Mesenchymal stem cell (in vitro differentiated cells and primary cell): Measurements from ENCODE around the gene TCEANC.
A peak's percentile ranks its signal among the peaks of the same experiment; 100 is the strongest.

Experiments
- DNase-seq: peaks from one replicate; pipeline ENCODE4 v3.0.0-alpha.2; 2013
- H2AFZ ChIP-seq: one replicate; pipeline ENCODE4 v1.6.1; 2013; ENCODE audit warnings: low read depth, mild to moderate bottlenecking, control low read depth, inconsistent platforms, low read length, moderate library complexity
- H2AK5ac ChIP-seq: 2 replicates; pipeline ENCODE4 v1.6.1; 2013; ENCODE audit warnings: low read length, moderate library complexity, mild to moderate bottlenecking, inconsistent platforms; ENCODE audit not compliant: severe bottlenecking
- H2BK120ac ChIP-seq: one replicate; pipeline ENCODE4 v1.6.1; 2013; ENCODE audit warnings: low read depth, mild to moderate bottlenecking, inconsistent platforms, low read length, moderate library complexity
- H2BK12ac ChIP-seq, 2 experiments: one replicate each; pipeline ENCODE4 v1.6.1; 2013; ENCODE audit warnings: inconsistent platforms in 2 of 2, low read length in 2 of 2, mild to moderate bottlenecking in 2 of 2, moderate library complexity in 2 of 2, control low read depth in 1 of 2
- H2BK15ac ChIP-seq: one replicate; pipeline ENCODE4 v1.6.1; 2013; ENCODE audit warnings: mild to moderate bottlenecking, low read depth, inconsistent platforms; ENCODE audit not compliant: poor library complexity, severe bottlenecking
- H2BK5ac ChIP-seq: 2 replicates; pipeline ENCODE4 v1.6.1; 2013; ENCODE audit warnings: low read depth, mild to moderate bottlenecking, low read length, control low read depth, inconsistent platforms; ENCODE audit not compliant: poor library complexity, severe bottlenecking
- H3K14ac ChIP-seq, 2 experiments: one replicate each; pipeline ENCODE4 v1.6.1; 2013; ENCODE audit warnings: inconsistent platforms in 2 of 2, low read length in 2 of 2, control low read depth in 1 of 2, mild to moderate bottlenecking in 1 of 2, moderate library complexity in 1 of 2
- H3K18ac ChIP-seq, 2 experiments: one replicate each; pipeline ENCODE4 v1.6.1; 2013; ENCODE audit warnings: inconsistent platforms in 2 of 2, low read length in 2 of 2, control low read depth in 1 of 2, low read depth in 1 of 2, mild to moderate bottlenecking in 1 of 2
- H3K23ac ChIP-seq, 2 experiments: one replicate each; pipeline ENCODE4 v1.6.1; 2013; ENCODE audit warnings: inconsistent platforms in 2 of 2, low read length in 2 of 2, mild to moderate bottlenecking in 2 of 2, moderate library complexity in 2 of 2, control low read depth in 1 of 2
- H3K27ac ChIP-seq: 2 replicates; pipeline ENCODE4 v1.5.1; 2013; ENCODE audit warnings: mild to moderate bottlenecking, moderate library complexity, low read length, control low read depth, inconsistent platforms; ENCODE audit not compliant: poor library complexity, severe bottlenecking
- H3K27me3 ChIP-seq, 2 experiments: 2 replicates each; pipeline versions ENCODE4 v1.6.1 to v1.7.0; 2013; ENCODE audit warnings: low read length in 2 of 2, mild to moderate bottlenecking in 2 of 2, moderate library complexity in 2 of 2, control low read depth in 1 of 2, inconsistent platforms in 1 of 2; ENCODE audit not compliant: control insufficient read depth in 1 of 2, insufficient read depth in 1 of 2
- H3K36me3 ChIP-seq, 2 experiments: 2 replicates each; pipeline versions ENCODE4 v1.6.1 to v1.7.0; 2013; ENCODE audit warnings: low read length in 2 of 2, control low read depth in 1 of 2, inconsistent platforms in 1 of 2, low read depth in 1 of 2, mild to moderate bottlenecking in 1 of 2; ENCODE audit not compliant: insufficient read depth in 2 of 2, control insufficient read depth in 1 of 2
- H3K4ac ChIP-seq, 2 experiments: one replicate each; pipeline ENCODE4 v1.6.1; 2013; ENCODE audit warnings: inconsistent platforms in 2 of 2, low read length in 2 of 2, mild to moderate bottlenecking in 2 of 2, moderate library complexity in 2 of 2, control low read depth in 1 of 2, low read depth in 1 of 2
- H3K4me1 ChIP-seq: 2 replicates; pipeline ENCODE4 v1.6.1; 2013; ENCODE audit warnings: low read depth, low read length, control low read depth; ENCODE audit not compliant: control insufficient read depth, insufficient read depth
- H3K4me2 ChIP-seq: 2 replicates; pipeline ENCODE4 v1.6.1; 2013; ENCODE audit warnings: low read length, mild to moderate bottlenecking, inconsistent platforms; ENCODE audit not compliant: poor library complexity, severe bottlenecking
- H3K4me3 ChIP-seq, 2 experiments: 2 replicates each; pipeline versions ENCODE4 v1.5.1 to v1.7.0; 2013; ENCODE audit warnings: low read length in 2 of 2, mild to moderate bottlenecking in 2 of 2, control low read depth in 1 of 2, low read depth in 1 of 2; ENCODE audit not compliant: insufficient read depth in 1 of 2
- H3K79me1 ChIP-seq: replicated peaks from 2 replicates; pipeline ENCODE4 v1.6.1; 2013; ENCODE audit warnings: mild to moderate bottlenecking, control low read depth, low read length, inconsistent platforms; ENCODE audit not compliant: poor library complexity, severe bottlenecking
- H3K9ac ChIP-seq: 2 replicates; pipeline ENCODE4 v1.7.0; 2013; ENCODE audit warnings: mild to moderate bottlenecking, low read length, moderate library complexity
- H3K9me3 ChIP-seq: 2 replicates; pipeline ENCODE4 v1.7.0; 2013; ENCODE audit warnings: mild to moderate bottlenecking, low read length; ENCODE audit not compliant: control insufficient read depth
- H4K8ac ChIP-seq: one replicate; pipeline ENCODE4 v1.6.1; 2013; ENCODE audit warnings: inconsistent platforms, mild to moderate bottlenecking, low read length, moderate library complexity
- H4K91ac ChIP-seq: one replicate; pipeline ENCODE4 v1.6.1; 2013; ENCODE audit warnings: mild to moderate bottlenecking, low read length, inconsistent platforms
- WGBS: methylation state at CpG from one replicate; pipeline ENCODE4 v1.1.7; 2013; ENCODE audit warnings: mixed read lengths; 5-methylcytosine and 5-hydroxymethylcytosine counted together

TCEANC gene

DNA sequence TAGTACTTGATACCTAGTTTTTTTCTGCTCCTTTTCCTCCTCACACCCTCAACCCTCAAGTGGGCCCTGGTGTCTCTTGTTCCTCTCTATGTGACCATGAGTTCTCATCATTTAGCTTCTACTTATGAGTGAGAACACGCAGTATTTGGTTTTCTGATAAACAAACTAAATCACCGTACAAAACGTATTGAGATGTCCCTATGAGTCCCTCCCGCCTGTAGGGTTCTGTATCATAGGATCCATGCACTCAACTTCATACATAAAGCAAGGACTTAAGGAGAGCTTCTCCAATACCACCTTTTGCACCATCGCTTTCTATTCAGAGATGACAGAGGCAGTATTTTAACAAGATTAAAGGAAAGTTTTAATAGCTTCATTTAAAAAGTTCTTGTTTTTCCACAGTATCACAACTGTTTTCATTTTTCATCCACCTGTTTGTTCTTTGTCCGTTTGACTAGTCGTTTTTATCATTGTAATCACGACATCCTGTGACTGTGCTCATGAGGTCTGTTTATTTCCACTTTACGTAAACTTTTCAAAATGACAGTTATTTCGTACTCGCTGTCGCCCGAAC, 35.5 kb downstream of the TCEANC start:
- no peaks in the 10 kb centered on the region for H3K79me1 ChIP-seq
- no peak overlapping the region for H3K4ac ChIP-seq
- H3K14ac ChIP-seq, result no peak overlapping the region
- H2BK12ac ChIP-seq, result no peak overlapping the region
- no peak overlapping the region for H2AK5ac ChIP-seq
- H3K9me3 ChIP-seq, result no peaks in the 10 kb centered on the region
- no peak overlapping the region for H4K8ac ChIP-seq
- WGBS, result 7% methylated on average over 12 of the region's 13 CpGs
- peaks cover 0 to 29% of the 10 kb centered on the region in 2 experiments for H3K27me3 ChIP-seq
- no peak overlapping the region for H3K18ac ChIP-seq
- no peak overlapping the region for H2AFZ ChIP-seq
- no peak overlapping the region for H3K27ac ChIP-seq
- no peak overlapping the region for H2BK120ac ChIP-seq
- H2BK15ac ChIP-seq, result no peak overlapping the region
- H3K4me1 ChIP-seq, result peaks cover 4% of the 10 kb centered on the region
- no peak overlapping the region for H3K23ac ChIP-seq
- H3K9ac ChIP-seq, result peak overlapping the region; percentile 100
- H2BK5ac ChIP-seq, result no peak overlapping the region
- no peaks in the 10 kb centered on the region for H3K36me3 ChIP-seq
- no peak overlapping the region for H4K91ac ChIP-seq
- H3K4me2 ChIP-seq, result peak overlapping the region; percentile 29
- H3K4me3 ChIP-seq, result peak overlapping the region; percentile 80 to 97
- DNase-seq, result no peak

DNA sequence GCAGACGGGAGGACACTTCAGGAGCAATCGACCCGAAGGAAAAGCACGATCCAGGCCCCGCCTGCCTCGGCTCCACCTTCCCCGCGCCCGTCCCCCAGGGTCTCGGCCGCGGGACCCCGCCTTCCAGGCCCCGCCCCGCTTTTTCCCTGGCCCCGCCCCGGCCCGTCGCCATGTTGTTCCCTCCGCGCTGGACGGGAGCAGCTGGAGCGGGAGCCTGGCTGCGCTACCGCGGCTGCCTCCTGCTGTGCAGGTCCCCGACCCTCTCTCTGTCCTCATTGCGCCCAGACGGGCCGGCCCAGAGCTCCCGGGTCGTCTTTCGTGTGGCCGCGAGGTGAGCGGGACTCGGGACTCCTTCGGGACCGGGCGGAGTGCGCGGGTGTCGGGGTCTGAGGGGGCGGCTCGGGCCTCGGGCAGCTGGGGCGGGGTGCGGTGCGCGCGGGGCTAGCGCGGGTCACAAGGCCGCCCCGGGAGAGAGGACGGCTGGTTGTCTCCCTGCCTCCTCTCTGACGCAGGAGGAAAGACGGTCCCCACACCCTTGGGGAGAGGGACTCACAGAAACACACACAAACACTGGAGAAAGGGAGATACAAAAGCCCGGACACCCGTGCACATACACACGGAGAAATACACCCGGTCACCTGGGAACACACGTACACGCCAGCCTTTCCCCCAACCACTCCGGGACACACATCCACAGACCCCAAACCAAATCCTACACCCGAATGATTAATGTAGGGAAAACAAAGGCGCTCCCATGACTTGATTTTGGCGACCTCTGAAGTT, 36.2 kb downstream of the TCEANC start, which contains the start of gene RAB9A:
Gene RAB9A, plus strand, starts transcription at position 171 of the 783 bp plus-strand sequence. CDS start 19,619 bp downstream, outside the sequence.
- H3K4me1 ChIP-seq, result peaks cover 4% of the 10 kb centered on the region
- peak; percentile 79 for DNase-seq
- H4K8ac ChIP-seq, result no peak within 1 kb of the TSS
- WGBS, result under 1% methylated on average over 43 of the region's 68 CpGs
- peak within 1 kb of the TSS; percentile 50 for H3K4me2 ChIP-seq
- H2AFZ ChIP-seq, result peak within 1 kb of the TSS; percentile 63
- no peak within 1 kb of the TSS for H3K23ac ChIP-seq
- H2BK12ac ChIP-seq, result no peak within 1 kb of the TSS
- peak within 1 kb of the TSS; percentile 80 to 97 for H3K4me3 ChIP-seq
- H3K9me3 ChIP-seq, result no peaks in the 10 kb centered on the region
- H2BK120ac ChIP-seq, result peak within 1 kb of the TSS; percentile 34
- H3K9ac ChIP-seq, result peak within 1 kb of the TSS; percentile 100
- H2BK15ac ChIP-seq, result peak within 1 kb of the TSS; percentile 98
- no peak within 1 kb of the TSS for H3K14ac ChIP-seq
- H3K18ac ChIP-seq, result peak within 1 kb of the TSS; percentile 70 to 93
- H3K79me1 ChIP-seq, result no peaks in the 10 kb centered on the region
- no peak within 1 kb of the TSS for H2AK5ac ChIP-seq
- H3K27me3 ChIP-seq, result peaks cover 0 to 23% of the 10 kb centered on the region in 2 experiments
- peak within 1 kb of the TSS in 1 of 2 experiments; percentile 84 for H3K4ac ChIP-seq
- H3K27ac ChIP-seq, result peak within 1 kb of the TSS; percentile 50
- peak within 1 kb of the TSS; percentile 39 for H4K91ac ChIP-seq
- peaks cover 0 to 4% of the 10 kb centered on the region in 2 experiments for H3K36me3 ChIP-seq
- H2BK5ac ChIP-seq, result peak within 1 kb of the TSS; percentile 44

DNA sequence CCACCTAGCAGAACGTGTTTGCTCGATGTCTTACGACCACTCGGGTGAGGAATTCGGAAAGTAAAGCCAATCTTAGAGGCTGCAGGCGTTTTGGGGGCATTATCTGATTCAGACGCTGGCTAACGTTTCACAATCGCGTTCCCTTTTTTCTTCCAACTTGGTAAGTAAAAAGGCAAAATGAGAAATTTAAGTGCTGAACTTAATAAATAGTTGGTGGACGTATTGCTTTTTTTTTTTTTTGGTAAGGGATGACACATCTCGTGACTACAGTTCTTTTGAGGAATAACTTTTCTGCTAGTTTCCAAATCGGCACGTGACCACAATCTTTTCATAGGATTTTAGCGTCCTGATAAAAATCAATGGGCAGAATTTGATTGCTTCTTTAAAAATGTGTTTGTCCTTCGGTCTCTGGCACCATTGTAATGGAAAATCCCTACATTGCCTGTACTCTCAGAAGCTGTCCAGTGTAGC, 36.8 kb downstream of the TCEANC start:
- peak overlapping the region; percentile 100 for H3K9ac ChIP-seq
- H3K4me3 ChIP-seq, result peak overlapping the region; percentile 80 to 97
- H3K4me1 ChIP-seq, result peaks cover 4% of the 10 kb centered on the region
- no peak overlapping the region for H2AFZ ChIP-seq
- no peak overlapping the region for H4K8ac ChIP-seq
- H3K79me1 ChIP-seq, result no peaks in the 10 kb centered on the region
- no peak overlapping the region for H2BK12ac ChIP-seq
- no peak overlapping the region for H4K91ac ChIP-seq
- DNase-seq, result peak; percentile 47
- H3K27ac ChIP-seq, result peak overlapping the region; percentile 50
- 0% methylated on average over 12 of the region's 16 CpGs for WGBS
- H3K4ac ChIP-seq, result peak overlapping the region in 1 of 2 experiments; percentile 84
- H3K18ac ChIP-seq, result peak overlapping the region in 1 of 2 experiments; percentile 66
- H2AK5ac ChIP-seq, result no peak overlapping the region
- peak overlapping the region; percentile 50 for H3K4me2 ChIP-seq
- H2BK120ac ChIP-seq, result no peak overlapping the region
- H2BK5ac ChIP-seq, result no peak overlapping the region
- H3K9me3 ChIP-seq, result no peaks in the 10 kb centered on the region
- no peak overlapping the region for H3K14ac ChIP-seq
- H3K27me3 ChIP-seq, result peaks cover 0 to 17% of the 10 kb centered on the region in 2 experiments
- no peak overlapping the region for H3K23ac ChIP-seq
- H2BK15ac ChIP-seq, result no peak overlapping the region
- peaks cover 0 to 4% of the 10 kb centered on the region in 2 experiments for H3K36me3 ChIP-seq

DNA sequence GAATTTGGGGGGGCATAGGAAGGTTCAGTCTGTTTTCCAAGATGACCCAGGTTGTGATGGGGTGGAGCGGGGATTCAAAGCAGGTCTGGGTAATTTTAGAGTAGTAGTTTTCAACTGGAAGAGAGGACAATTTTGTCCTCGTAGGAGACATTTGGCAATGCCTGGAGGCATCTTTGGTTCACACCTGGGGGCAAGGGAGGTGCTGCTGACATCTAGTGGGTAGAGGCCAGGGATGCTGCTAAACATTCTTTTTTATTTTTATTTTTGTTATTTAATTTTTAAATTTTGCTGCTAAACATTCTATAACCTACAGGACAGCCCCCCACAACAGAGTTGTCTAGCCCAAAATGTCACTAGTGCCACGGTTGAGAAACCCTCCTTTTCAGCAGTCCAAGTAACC, 37.9 kb downstream of the TCEANC start:
- Histone ChIP-seq H3K27me3 (peaks cover 0 to 9% of the 10 kb centered on the region in 2 experiments), H3K36me3 (peaks cover 0 to 4% of the 10 kb centered on the region in 2 experiments), H3K4me1 (peaks cover 4% of the 10 kb centered on the region), H3K4ac (no peak overlapping the region), H3K4me2 (peak overlapping the region; percentile 50), H3K9me3 (no peaks in the 10 kb centered on the region), H4K91ac (no peak overlapping the region), H3K18ac (no peak overlapping the region), H3K27ac (no peak overlapping the region), H2BK120ac (no peak overlapping the region), H2BK12ac (no peak overlapping the region), H2AK5ac (no peak overlapping the region), H3K14ac (no peak overlapping the region), H2BK15ac (no peak overlapping the region), H4K8ac (no peak overlapping the region), H3K9ac (peak overlapping the region; percentile 100), H3K79me1 (no peaks in the 10 kb centered on the region), H2AFZ (no peak overlapping the region), H3K23ac (no peak overlapping the region), H2BK5ac (no peak overlapping the region), H3K4me3 (peak overlapping the region in 1 of 2 experiments; percentile 97)
- 88% methylated on average over 2 of the region's 3 CpGs for whole genome bisulfite sequencing
- DNase-seq, result no peak
